ENCODE results near the gene RHBDD3. TPM values are rescaled to one million over a fixed set of nuclear protein-coding genes. Genes with fewer than 3 reads are reported as not detected.

RHBDD3 gene
- total and polyA plus RNA-seq, 2 experiments from 2014 or later: 31.4 to 37.3 TPM

- no peaks in the 10 kb centered on the region for H3K9me3 ChIP-seq (ENCODE audit: low read depth)
- H3K27me3 ChIP-seq (replicated peaks; ENCODE audit: insufficient read depth): no peaks in the 10 kb centered on the region
- peak overlapping the region; percentile 95 for H3K4me2 ChIP-seq (ENCODE audit: unreplicated experiment)
- no peak for TF ChIP-seq EZH2phosphoT487 (IDR thresholded peaks at IDR 0.05; ENCODE audit: insufficient read depth, low read depth)
- no peak for TF ChIP-seq EZH2 (IDR thresholded peaks at IDR 0.05; ENCODE audit: insufficient read depth, poor library complexity, severe bottlenecking)
- peaks cover 28% of the 10 kb centered on the region for H3K36me3 ChIP-seq (ENCODE audit: low read depth)
- in situ Hi-C loops (cut with MboI): no loop called here
- WGBS, 2 experiments (ENCODE audit: low coverage in 1 of 2, low lambda C conversion rate in 2 of 2, missing lambda C conversion rate in 2 of 2): 9 to 10% methylated on average over 13 of the region's 13 CpGs
- peak overlapping the region; percentile 98 for H3K27ac ChIP-seq
- H3K4me3 ChIP-seq: peak overlapping the region; percentile 99
- peaks cover 85% of the 10 kb centered on the region for H3K79me2 ChIP-seq (ENCODE audit: insufficient read depth)
- H2AFZ ChIP-seq: no peak overlapping the region
- H3K4me1 ChIP-seq (ENCODE audit: insufficient read depth): peaks cover 35% of the 10 kb centered on the region
- H3F3A ChIP-seq (ENCODE audit: insufficient read depth): peaks cover 21% of the 10 kb centered on the region
- H3K9me2 ChIP-seq (ENCODE audit: insufficient read depth): no peaks in the 10 kb centered on the region
- peaks cover 50% of the 10 kb centered on the region; the same call in 1 of the 2 replicates for H4K20me1 ChIP-seq (ENCODE audit: insufficient read depth)
- DNase-seq: peak; percentile 38
- H3K9ac ChIP-seq: peak overlapping the region; percentile 100
These were observed 2.1 kb upstream of the RHBDD3 start for GRCh38 chr22:29269731-29270474.

GRCh38 chr22:29269230-29269604, 1.4 kb upstream of the RHBDD3 start:
- H3K27me3 ChIP-seq (replicated peaks; ENCODE audit: insufficient read depth): no peaks in the 10 kb centered on the region
- TF ChIP-seq EZH2phosphoT487 (IDR thresholded peaks at IDR 0.05; ENCODE audit: insufficient read depth, low read depth) (no peak), EZH2 (IDR thresholded peaks at IDR 0.05; ENCODE audit: insufficient read depth, poor library complexity, severe bottlenecking) (no peak)
- peaks cover 78% of the 10 kb centered on the region for H3K79me2 ChIP-seq (ENCODE audit: insufficient read depth)
- peak overlapping the region; percentile 95 for H3K4me2 ChIP-seq (ENCODE audit: unreplicated experiment)
- peaks cover 18% of the 10 kb centered on the region for H3F3A ChIP-seq (ENCODE audit: insufficient read depth)
- peak overlapping the region; percentile 98 for H3K27ac ChIP-seq
- peaks cover 21% of the 10 kb centered on the region for H3K36me3 ChIP-seq (ENCODE audit: low read depth)
- in situ Hi-C loops (cut with MboI): no loop called here
- H3K4me1 ChIP-seq (ENCODE audit: insufficient read depth): peaks cover 35% of the 10 kb centered on the region
- H2AFZ ChIP-seq: no peak overlapping the region
- 1 to 2% methylated on average over 14 of the region's 14 CpGs for WGBS, 2 experiments (ENCODE audit: low coverage in 1 of 2, low lambda C conversion rate in 2 of 2, missing lambda C conversion rate in 2 of 2)
- H3K9me3 ChIP-seq (ENCODE audit: low read depth): no peaks in the 10 kb centered on the region
- peak overlapping the region; percentile 100 for H3K9ac ChIP-seq
- no peaks in the 10 kb centered on the region for H3K9me2 ChIP-seq (ENCODE audit: insufficient read depth)
- H3K4me3 ChIP-seq: peak overlapping the region; percentile 99
- peaks cover 48% of the 10 kb centered on the region; the same call in 1 of the 2 replicates for H4K20me1 ChIP-seq (ENCODE audit: insufficient read depth)
- peak; percentile 46 for DNase-seq

- Histone ChIP-seq H3K9me3 (ENCODE audit: low read depth) (no peaks in the 10 kb centered on the region), H3K4me3 (peak overlapping the region; percentile 99), H3K4me2 (ENCODE audit: unreplicated experiment) (peak overlapping the region; percentile 95), H4K20me1 (ENCODE audit: insufficient read depth) (peaks cover 42% of the 10 kb centered on the region; the same call in 1 of the 2 replicates), H3K9me2 (ENCODE audit: insufficient read depth) (no peaks in the 10 kb centered on the region), H3K27ac (peak overlapping the region; percentile 98), H3F3A (ENCODE audit: insufficient read depth) (peaks cover 18% of the 10 kb centered on the region), H3K79me2 (ENCODE audit: insufficient read depth) (peaks cover 73% of the 10 kb centered on the region), H2AFZ (peak overlapping the region; percentile 95; the same call in 1 of the 2 replicates), H3K9ac (peak overlapping the region; percentile 100), H3K36me3 (ENCODE audit: low read depth) (peaks cover 17% of the 10 kb centered on the region), H3K4me1 (ENCODE audit: insufficient read depth) (peaks cover 35% of the 10 kb centered on the region), H3K27me3 (replicated peaks; ENCODE audit: insufficient read depth) (no peaks in the 10 kb centered on the region)
- TF ChIP-seq EZH2phosphoT487 (IDR thresholded peaks at IDR 0.05; ENCODE audit: insufficient read depth, low read depth) (no peak), EZH2 (IDR thresholded peaks at IDR 0.05; ENCODE audit: insufficient read depth, poor library complexity, severe bottlenecking) (no peak)
- 2 to 3% methylated on average over 39 to 50 of the region's 51 CpGs for WGBS, 2 experiments (ENCODE audit: low coverage in 1 of 2, low lambda C conversion rate in 2 of 2, missing lambda C conversion rate in 2 of 2)
- peak; percentile 86 for DNase-seq
- in situ Hi-C loops (cut with MboI): no loop called here
These were observed 889 bp upstream of the RHBDD3 start for GRCh38 chr22:29268511-29269229.

- peaks cover 35% of the 10 kb centered on the region for H3K4me1 ChIP-seq (ENCODE audit: insufficient read depth)
- peak overlapping the region; percentile 95 for H3K4me2 ChIP-seq (ENCODE audit: unreplicated experiment)
- peaks cover 13% of the 10 kb centered on the region for H3F3A ChIP-seq (ENCODE audit: insufficient read depth)
- WGBS, 2 experiments (ENCODE audit: low coverage in 1 of 2, low lambda C conversion rate in 2 of 2, missing lambda C conversion rate in 2 of 2): 1 to 2% methylated on average over 20 to 24 of the region's 32 CpGs
- H3K27me3 ChIP-seq (replicated peaks; ENCODE audit: insufficient read depth): no peaks in the 10 kb centered on the region
- no peak for TF ChIP-seq EZH2 (IDR thresholded peaks at IDR 0.05; ENCODE audit: insufficient read depth, poor library complexity, severe bottlenecking)
- no peak for TF ChIP-seq EZH2phosphoT487 (IDR thresholded peaks at IDR 0.05; ENCODE audit: insufficient read depth, low read depth)
- H2AFZ ChIP-seq: peak overlapping the region; percentile 95
- peak overlapping the region; percentile 100 for H3K9ac ChIP-seq
- in situ Hi-C loops (cut with MboI): no loop called here
- peaks cover 61% of the 10 kb centered on the region for H3K79me2 ChIP-seq (ENCODE audit: insufficient read depth)
- H3K4me3 ChIP-seq: peak overlapping the region; percentile 99
- H3K9me3 ChIP-seq (ENCODE audit: low read depth): no peaks in the 10 kb centered on the region
- DNase-seq: no peak
- peak overlapping the region; percentile 98 for H3K27ac ChIP-seq
- peaks cover 6% of the 10 kb centered on the region for H3K36me3 ChIP-seq (ENCODE audit: low read depth)
- peaks cover 36% of the 10 kb centered on the region; the same call in 1 of the 2 replicates for H4K20me1 ChIP-seq (ENCODE audit: insufficient read depth)
- H3K9me2 ChIP-seq (ENCODE audit: insufficient read depth): no peaks in the 10 kb centered on the region
These were observed 321 bp downstream of the RHBDD3 start for GRCh38 chr22:29267462-29267857.

Data from GM23248 (cell line).